ENCODE measurements around the gene RPS27L.
A peak's percentile ranks its signal among the peaks of the same experiment; 100 is the strongest.

The RPS27L gene

DNA sequence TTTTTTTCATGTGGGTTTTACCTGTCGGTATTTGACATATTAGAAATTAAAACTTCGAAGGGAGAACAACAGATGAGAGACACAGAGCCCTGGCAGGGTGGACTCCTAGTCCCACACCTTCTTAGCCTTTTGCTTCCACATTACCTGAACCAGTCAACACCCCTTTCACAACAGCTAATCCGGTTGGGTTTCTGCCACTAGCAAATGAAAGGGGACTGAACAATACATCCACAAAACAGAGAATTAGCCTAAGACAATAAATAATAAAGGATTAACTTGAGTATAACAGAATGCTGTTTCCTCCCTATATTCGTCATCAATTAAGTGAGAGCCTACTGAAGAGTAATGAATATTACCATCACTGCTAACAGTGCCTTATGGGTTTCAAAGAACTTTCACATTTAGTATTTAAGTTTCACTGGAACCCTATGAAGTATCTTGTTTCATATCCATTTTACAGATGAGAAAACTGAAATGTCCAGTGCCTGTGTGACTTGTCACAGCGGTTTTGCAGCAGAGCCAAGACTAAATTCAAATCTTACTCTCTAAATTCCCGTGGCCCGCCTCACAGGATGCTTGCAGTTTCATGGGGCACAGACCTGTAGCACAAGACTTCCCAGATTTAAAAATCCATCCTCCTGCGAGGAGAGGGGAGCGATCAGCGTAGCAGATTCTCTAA is 31.1 kb upstream of the RPS27L start:
- peak; percentile 73 for DNase-seq (ENCODE audit: low spot score)

GRCh38 chr15:63187589-63188226 is 30.4 kb upstream of the RPS27L start:
- DNase-seq (ENCODE audit: low spot score): no peak

- no peak for DNase-seq (ENCODE audit: low spot score)
These were observed 28.8 kb upstream of the RPS27L start for GRCh38 chr15:63186065-63186464.

DNA sequence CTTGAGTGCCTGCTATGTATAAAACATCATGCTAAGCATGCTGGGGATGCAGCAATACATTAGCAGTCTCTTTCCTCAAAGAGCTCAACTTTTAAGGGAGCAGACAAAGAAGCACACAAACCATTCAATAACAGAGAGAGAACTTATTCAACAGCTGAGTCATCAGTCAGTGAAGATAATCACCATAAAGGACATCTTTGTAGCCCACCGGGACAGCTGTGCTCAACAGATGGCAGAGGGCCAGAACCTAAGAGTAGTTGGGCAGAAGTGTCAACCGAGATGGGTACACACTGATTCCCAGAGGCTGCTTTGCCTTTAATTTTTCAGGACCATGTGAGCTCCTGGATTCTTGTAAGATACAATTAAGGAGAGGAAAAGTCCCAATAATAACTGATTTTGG is 27.9 kb upstream of the RPS27L start:
- DNase-seq (ENCODE audit: low spot score): no peak

DNA sequence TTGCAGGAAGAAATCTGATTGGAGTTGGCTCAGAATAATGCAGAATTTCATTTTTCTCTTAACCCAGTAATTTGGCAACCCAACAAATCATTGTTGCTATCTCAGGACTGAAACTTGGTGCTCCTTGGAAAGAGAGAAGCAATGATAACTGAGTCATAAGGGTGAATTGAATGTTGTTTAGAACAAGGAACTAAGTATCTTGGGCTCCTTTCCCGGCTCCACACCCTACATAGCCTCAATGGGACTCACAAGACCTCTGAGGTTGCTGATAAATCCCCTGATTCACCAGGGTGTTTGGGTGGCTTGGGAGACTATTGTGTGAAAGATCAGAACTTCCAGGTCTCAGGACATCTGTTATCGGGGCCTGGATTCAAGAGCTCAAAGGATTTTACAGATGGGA is 24.4 kb upstream of the RPS27L start:
- no peak for DNase-seq (ENCODE audit: low spot score)

- no peak for DNase-seq (ENCODE audit: low spot score)
These were observed 23.5 kb upstream of the RPS27L start for GRCh38 chr15:63180746-63181145.

- DNase-seq (ENCODE audit: low spot score): no peak
These were observed 20.8 kb upstream of the RPS27L start for GRCh38 chr15:63178034-63178433.

GRCh38 chr15:63176302-63176701 is 19.0 kb upstream of the RPS27L start:
- no peak for DNase-seq (ENCODE audit: low spot score)

DNA sequence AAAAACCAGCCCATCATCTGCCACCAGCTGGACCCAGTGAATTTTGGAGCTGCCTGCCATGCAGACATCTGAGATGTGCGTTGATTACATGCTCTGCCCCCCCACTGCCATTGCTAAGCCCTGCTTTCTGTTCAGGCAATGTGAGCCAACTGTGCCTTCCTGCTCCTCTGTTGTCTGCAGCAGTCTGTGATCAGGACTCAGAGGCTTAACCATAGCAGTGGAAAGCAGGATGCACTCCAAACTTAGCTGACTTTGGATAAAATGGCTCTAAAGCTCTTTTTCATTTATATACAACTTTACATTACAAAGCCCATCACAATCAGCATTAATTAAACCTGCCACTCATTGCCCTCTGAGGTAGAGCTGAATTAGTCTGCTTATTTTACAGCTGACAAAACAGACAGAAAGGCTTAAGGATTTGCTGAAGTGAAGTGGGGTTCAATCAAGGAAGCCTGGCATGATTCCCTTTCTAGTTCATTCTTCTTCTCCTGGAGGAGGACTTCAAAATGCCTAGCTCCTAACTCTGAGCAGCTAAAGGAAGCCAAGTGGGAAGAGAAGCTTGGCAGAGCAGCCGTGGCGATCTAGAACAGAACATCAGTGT is 15.7 kb upstream of the RPS27L start:
- no peak for DNase-seq (ENCODE audit: low spot score)

- no peak for DNase-seq (ENCODE audit: low spot score)
These were observed 15.1 kb upstream of the RPS27L start for GRCh38 chr15:63172376-63172775.

- DNase-seq (ENCODE audit: low spot score): no peak
These were observed 12.5 kb upstream of the RPS27L start for GRCh38 chr15:63169788-63170187.

- no peak for DNase-seq (ENCODE audit: low spot score)
These were observed 8.9 kb upstream of the RPS27L start for GRCh38 chr15:63166219-63166618.

DNA sequence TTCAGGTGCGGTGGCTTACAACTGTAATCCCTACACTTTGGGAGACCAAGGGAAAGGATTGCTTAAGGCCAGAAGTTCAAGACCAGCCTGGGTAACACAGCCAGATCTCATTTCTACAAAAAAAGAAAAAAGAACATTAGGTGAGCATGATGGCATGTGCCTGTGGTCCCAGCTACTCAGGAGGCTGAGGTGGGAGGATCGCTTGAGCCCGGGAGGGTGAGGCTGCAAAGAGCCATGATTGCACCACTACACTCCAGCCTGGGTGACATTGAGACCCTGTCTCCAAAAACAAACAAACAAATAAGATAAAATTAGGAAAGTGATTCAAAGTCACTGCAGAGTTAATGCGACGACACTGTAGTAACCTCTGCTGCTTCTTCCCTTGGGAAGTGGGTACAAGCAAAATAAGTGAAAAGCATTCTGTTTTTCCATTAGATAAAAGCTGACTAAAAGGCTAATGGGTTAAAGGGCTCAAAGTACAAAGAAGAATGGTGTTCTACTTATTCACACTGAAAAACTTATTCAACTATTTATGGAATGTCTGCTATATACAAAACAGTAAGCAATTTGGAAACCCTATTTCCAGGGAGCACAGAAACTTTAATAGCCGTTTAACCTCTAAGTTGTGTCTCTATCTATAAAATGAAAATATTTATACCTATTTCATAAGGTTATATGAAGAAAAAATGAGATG is 8.0 kb upstream of the RPS27L start:
- no peak for DNase-seq (ENCODE audit: low spot score)

- no peak for DNase-seq (ENCODE audit: low spot score)
These were observed 5.9 kb upstream of the RPS27L start for GRCh38 chr15:63163217-63163616.

DNA sequence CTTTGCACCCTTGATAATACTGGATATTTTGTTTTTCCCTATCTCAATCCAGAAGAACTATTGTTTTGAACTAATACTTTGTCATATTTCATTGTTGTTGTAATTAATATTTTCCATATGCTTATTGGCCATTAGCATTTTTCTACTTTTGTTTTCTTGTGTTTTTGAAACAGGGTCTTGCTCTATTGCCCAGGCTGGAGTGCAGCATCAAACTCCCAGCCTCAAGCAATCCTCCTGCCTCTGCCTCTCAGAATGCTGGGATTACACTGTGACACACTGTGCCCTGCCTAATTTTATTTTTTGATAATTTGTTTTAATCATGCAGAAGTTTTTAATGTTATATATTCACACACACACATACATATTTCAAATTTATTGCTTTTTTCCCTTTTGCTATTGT is 3.4 kb upstream of the RPS27L start:
- no peak for DNase-seq (ENCODE audit: low spot score)

- peak; percentile 40 for DNase-seq (ENCODE audit: low spot score)
These were observed 684 bp upstream of the RPS27L start for GRCh38 chr15:63157891-63158431.

DNA sequence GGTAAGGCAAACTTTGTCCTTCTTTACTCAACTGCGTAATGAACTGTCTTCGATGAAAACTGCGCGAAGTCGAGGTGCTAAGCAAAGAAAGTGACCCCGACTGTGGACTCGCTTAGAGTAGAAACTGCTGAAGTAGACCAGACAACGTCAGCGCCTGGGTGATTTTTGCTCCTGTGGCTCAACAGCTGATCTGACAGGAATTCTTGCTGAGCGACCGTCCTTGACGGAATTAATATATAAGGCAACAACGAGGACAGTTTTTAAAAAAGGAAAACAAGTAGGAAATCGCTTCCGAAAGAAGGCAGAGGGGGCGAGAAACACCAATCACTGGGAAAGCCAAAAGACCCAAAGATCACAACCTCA is 541 bp downstream of the RPS27L start:
- DNase-seq (ENCODE audit: low spot score): no peak

DNA sequence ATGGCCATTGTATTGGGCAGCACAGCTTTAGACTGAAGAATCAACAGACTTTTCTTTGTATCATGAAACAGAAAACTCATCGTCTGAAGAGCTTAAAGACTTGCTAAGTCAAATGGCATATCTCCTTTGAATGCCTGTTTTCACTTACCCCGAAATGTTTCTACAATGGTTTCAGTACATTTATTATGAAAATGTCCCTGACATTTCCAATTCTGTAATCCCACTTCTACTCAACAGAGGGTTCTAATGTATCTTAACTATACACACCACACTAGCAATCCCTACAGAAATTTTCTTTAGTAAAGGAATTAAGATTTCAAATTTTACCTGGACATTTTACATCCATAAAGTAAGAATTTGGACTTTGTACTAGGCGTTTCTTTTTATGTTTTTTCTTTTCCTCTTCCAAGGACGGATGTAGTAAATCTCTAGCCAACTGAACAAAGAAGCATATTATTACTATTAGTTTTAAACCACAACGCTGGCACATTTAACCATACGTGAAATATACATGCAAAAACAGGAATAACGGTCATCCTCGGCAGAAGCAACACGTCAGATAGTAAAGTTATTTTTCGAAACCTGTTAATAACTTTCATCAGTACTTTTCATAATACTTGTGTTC is 1.1 kb downstream of the RPS27L start:
- DNase-seq (ENCODE audit: low spot score): no peak

DNA sequence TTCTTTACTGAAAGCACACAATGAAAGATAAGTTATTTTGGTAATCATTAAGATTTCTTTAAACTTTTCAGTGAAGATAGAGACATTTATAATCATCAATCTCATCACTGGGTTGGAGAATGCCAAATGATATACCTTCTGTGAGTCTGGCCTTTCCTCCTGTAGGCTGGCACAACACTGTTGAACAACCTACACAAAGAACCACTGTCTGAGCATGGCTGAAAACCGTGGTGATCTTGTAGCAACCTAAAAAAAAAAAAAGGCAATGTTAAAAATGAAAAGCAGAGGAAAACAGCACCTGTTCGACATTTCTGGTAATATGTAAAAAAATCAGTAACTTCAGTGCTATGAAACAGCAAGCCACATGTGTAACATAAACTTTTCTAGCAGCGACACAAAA is 1.8 kb downstream of the RPS27L start:
- no peak for DNase-seq (ENCODE audit: low spot score)

- DNase-seq (ENCODE audit: low spot score): no peak
These were observed 5.6 kb downstream of the RPS27L start for GRCh38 chr15:63151665-63152064.

DNA sequence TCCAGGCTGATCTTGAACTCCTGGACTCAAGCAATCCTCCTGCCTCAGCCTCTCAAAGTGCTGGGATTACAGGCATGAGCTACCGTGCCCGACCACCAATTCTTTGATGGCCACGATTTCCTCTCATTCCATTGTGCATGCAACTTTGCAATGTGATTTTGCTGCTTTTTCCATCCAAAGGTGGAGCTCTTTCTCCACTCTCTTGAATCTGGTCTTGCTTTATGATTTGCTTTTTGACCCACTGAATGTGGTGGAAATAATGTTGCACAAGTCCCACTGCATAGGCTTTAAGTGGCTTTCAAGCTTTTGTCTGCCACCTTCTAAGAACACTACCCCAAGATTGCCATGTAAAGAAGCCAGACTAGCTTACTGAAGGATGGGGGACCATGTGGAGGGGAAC is 10.6 kb downstream of the RPS27L start:
- DNase-seq (ENCODE audit: low spot score): no peak

DNA sequence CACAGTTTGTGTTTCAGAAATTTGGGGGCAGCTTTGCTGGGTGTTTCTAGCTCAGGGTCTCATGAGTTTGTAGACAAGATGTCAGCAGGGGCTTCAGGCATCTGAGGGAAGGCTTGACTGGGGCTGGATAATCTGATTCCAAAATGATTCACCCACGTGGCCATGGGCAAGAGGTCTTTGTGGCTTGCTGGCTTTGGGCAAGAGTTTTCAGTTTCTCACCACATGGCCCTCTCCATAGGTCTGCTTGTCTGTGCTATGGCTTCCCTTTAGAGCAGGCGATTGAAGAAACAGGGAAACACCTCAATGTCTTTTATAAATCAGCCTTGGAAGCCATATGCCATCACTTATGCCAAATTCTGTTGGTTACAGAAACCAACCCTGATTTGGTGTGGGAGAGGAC is 11.9 kb downstream of the RPS27L start:
- DNase-seq (ENCODE audit: low spot score): no peak
